A549 (cell line): ENCODE measurements around the gene TESK2. TPM values are rescaled to one million over a fixed set of nuclear protein-coding genes. Genes with fewer than 3 reads are reported as not detected.
"Not testable (repeated sequence)": the region's sequence is repeated elsewhere in the genome, so short reads cannot be mapped to it uniquely, and the experiment has no call there.

Source experiments
- ATAC-seq, 2 experiments: fragments of 200-7000 bp in 1 of 2; fragments of >200 bp in 1 of 2; cut with Nextera tagmentation in 1 of 2; cut with Tn5 transposase in 1 of 2; 3 replicates each; pipeline versions ENCODE4 v1.8.0 to v1.9.1; 2018 to 2020; ENCODE audit warnings: mild to moderate bottlenecking in 1 of 2, moderate library complexity in 1 of 2
- CTCF ChIA-PET: fragments of 300-600 bp; sonication (Branson Sonifier 250); formaldehyde crosslinking; extraction: SDS; loops from one replicate; lab custom pipeline; 2021; ENCODE audit warnings: antibody characterized with exemption, inconsistent platforms; lab: Yijun Ruan, JAX
- POLR2A ChIA-PET: fragments of 350-600 bp; formaldehyde crosslinking; extraction: SDS; loops from one replicate; lab custom pipeline; 2021; ENCODE audit warnings: antibody characterized with exemption, inconsistent platforms; lab: Yijun Ruan, JAX
- DNase-seq, 2 experiments: peaks; one replicate each; pipeline versions ENCODE4 v3.0.0 to v3.0.0-alpha.2; 2011 to 2016; ENCODE audit warnings: low read depth in 1 of 2, low spot score in 1 of 2
- FAIRE-seq: peaks from 2 replicates; lab custom pipeline; 2011; peaks lifted over from hg19 to GRCh38; lab: Jason Lieb, UNC
- H3K27ac ChIP-seq, 2 experiments: fragments of >200 bp; sonication (Bioruptor Twin); formaldehyde crosslinking; 3 replicates each; pipeline ENCODE4 v1.5.1; 2016 to 2017
- H3K4me1 ChIP-seq: fragments of >200 bp; sonication (Bioruptor Twin); formaldehyde crosslinking; 3 replicates; pipeline ENCODE4 v1.6.1; 2016
- H3K4me2 ChIP-seq: fragments of >200 bp; sonication (Bioruptor Twin); formaldehyde crosslinking; 3 replicates; pipeline ENCODE4 v1.6.1; 2016
- H3K4me3 ChIP-seq: fragments of >200 bp; sonication (Bioruptor Twin); formaldehyde crosslinking; 3 replicates; pipeline ENCODE4 v1.5.1; 2016
- H3K9me3 ChIP-seq: fragments of >200 bp; sonication (Bioruptor Twin); formaldehyde crosslinking; 3 replicates; pipeline ENCODE4 v1.6.1; 2016
- CHD4 ChIP-seq: fragments of 200-600 bp; sonication (generic); IDR thresholded peaks from 2 replicates; pipeline ENCODE4 v1.6.1; 2016; ENCODE audit warnings: antibody characterized with exemption, mild to moderate bottlenecking, borderline replicate concordance
- EHF ChIP-seq: fragments of 250-450 bp; sonication (Bioruptor Pico); IDR thresholded peaks from 2 replicates; pipeline ENCODE4 v1.5.0; 2020; ENCODE audit warnings: mild to moderate bottlenecking
- EP300 ChIP-seq, 2 experiments: fragments of >200 bp; sonication (Bioruptor Twin); formaldehyde crosslinking; IDR thresholded peaks; 2 replicates in 1 of 2; 3 replicates in 1 of 2; pipeline ENCODE4 v1.6.1; 2016 to 2017
- FOSB ChIP-seq: fragments of 250-450 bp; sonication (Bioruptor Pico); IDR thresholded peaks from 2 replicates; pipeline ENCODE4 v1.5.0; 2020; ENCODE audit warnings: mild to moderate bottlenecking, moderate library complexity
- HOXB13 ChIP-seq: fragments of 250-450 bp; sonication (Bioruptor Pico); IDR thresholded peaks from 2 replicates; pipeline ENCODE4 v1.5.0; 2020; ENCODE audit warnings: low read depth, mild to moderate bottlenecking, moderate library complexity
- JUNB ChIP-seq: fragments of >200 bp; sonication (Bioruptor Twin); formaldehyde crosslinking; IDR thresholded peaks from 2 replicates; pipeline ENCODE4 v1.6.1; 2016
- MAFK ChIP-seq: fragments of 450-650 bp; IDR thresholded peaks from 2 replicates; pipeline ENCODE4 v1.6.1; 2014; ENCODE audit not compliant: partially characterized antibody
- MAZ ChIP-seq: fragments of 150-350 bp; IDR thresholded peaks from 2 replicates; pipeline ENCODE4 v1.6.1; 2014; ENCODE audit warnings: antibody characterized with exemption, low read depth, low read length, borderline replicate concordance
- MYC ChIP-seq: IDR thresholded peaks from 2 replicates; pipeline ENCODE4 v1.6.1; 2012; ENCODE audit warnings: mild to moderate bottlenecking, inconsistent platforms, low read length, improper control_type of control experiment, borderline replicate concordance
- NPAS2 ChIP-seq: fragments of 250-450 bp; sonication (Bioruptor Pico); IDR thresholded peaks from 2 replicates; pipeline ENCODE4 v1.8.0; 2022; ENCODE audit warnings: mild to moderate bottlenecking, moderate library complexity, borderline replicate concordance
- PHF8 ChIP-seq: fragments of 200-600 bp; sonication (generic); IDR thresholded peaks from 2 replicates; pipeline ENCODE4 v1.6.1; 2016; ENCODE audit warnings: low read depth, mild to moderate bottlenecking, antibody characterized with exemption, moderate library complexity, borderline replicate concordance
- RARB ChIP-seq: fragments of 250-450 bp; sonication (Bioruptor Pico); IDR thresholded peaks from 2 replicates; pipeline ENCODE4 v1.8.0; 2021; ENCODE audit warnings: mild to moderate bottlenecking, moderate library complexity
- RCOR1 ChIP-seq: fragments of 150-350 bp; IDR thresholded peaks from 2 replicates; pipeline ENCODE4 v1.6.1; 2014; ENCODE audit warnings: antibody characterized with exemption, low read length, low read depth
- RFX5 ChIP-seq: fragments of 450-650 bp; IDR thresholded peaks from 2 replicates; pipeline ENCODE4 v1.7.1; 2014; ENCODE audit warnings: antibody characterized with exemption, mild to moderate bottlenecking, moderate library complexity
- SMC3 ChIP-seq: fragments of >200 bp; sonication (Bioruptor Twin); formaldehyde crosslinking; IDR thresholded peaks from 3 replicates; pipeline ENCODE4 v1.6.1; 2018; ENCODE audit warnings: inconsistent platforms
- ZC3H11A ChIP-seq: fragments of 450-650 bp; IDR thresholded peaks from 2 replicates; pipeline ENCODE4 v1.6.1; 2014; ENCODE audit warnings: antibody characterized with exemption, mild to moderate bottlenecking
- ZSCAN20 ChIP-seq: fragments of 250-450 bp; sonication (Bioruptor Pico); IDR thresholded peaks from 2 replicates; pipeline ENCODE4 v1.8.0; 2022; ENCODE audit warnings: mild to moderate bottlenecking, moderate library complexity
- WGBS: methylation state at CpG from one replicate; pipeline ENCODE4 v1.1.6; 2017; ENCODE audit errors: missing lambda C conversion rate; 5-methylcytosine and 5-hydroxymethylcytosine counted together
- polyA plus RNA-seq, 4 experiments: library from polyadenylated mRNA; depleted of rRNA in 3 of 4; stranded (reverse); fragments of >200 nt; fragmentation: RNase III in 1 of 4; extraction: RNeasy Plus Mini Kit Qiagen cat#74134 plus additional on column Dnase treatment in 1 of 4; gene quantifications; 2 replicates in 3 of 4; 3 replicates in 1 of 4; pipeline ENCODE4 v1.2.3, GENCODE V29; 2011 to 2017
- TF ChIP-seq, protein P1 (sequence below): fragments of >200 bp; sonication (Bioruptor Twin); formaldehyde crosslinking; IDR thresholded peaks from 3 replicates; pipeline ENCODE4 v1.5.1; 2016
- TF ChIP-seq, protein P2 (sequence below): IDR thresholded peaks from 2 replicates; pipeline ENCODE4 v1.6.1; 2012
- TF ChIP-seq, protein P3 (sequence below): fragments of 250-450 bp; sonication (Bioruptor Pico); IDR thresholded peaks from 2 replicates; pipeline ENCODE4 v1.5.0; 2021; ENCODE audit warnings: mild to moderate bottlenecking, moderate library complexity, borderline replicate concordance
- TF ChIP-seq, protein P4 (sequence below): fragments of >200 bp; sonication (Bioruptor Twin); formaldehyde crosslinking; IDR thresholded peaks from 2 replicates; pipeline ENCODE4 v1.6.1; 2016
- TF ChIP-seq, protein P5 (sequence below): fragments of 150-350 bp; IDR thresholded peaks from 2 replicates; pipeline ENCODE4 v1.6.1; 2014; ENCODE audit warnings: low read depth, mild to moderate bottlenecking, low read length

The TESK2 gene
- polyA plus RNA-seq, 2 of the 4 experiments (the other 2 are of a cell fraction) = 0.22 to 0.48 TPM

DNA sequence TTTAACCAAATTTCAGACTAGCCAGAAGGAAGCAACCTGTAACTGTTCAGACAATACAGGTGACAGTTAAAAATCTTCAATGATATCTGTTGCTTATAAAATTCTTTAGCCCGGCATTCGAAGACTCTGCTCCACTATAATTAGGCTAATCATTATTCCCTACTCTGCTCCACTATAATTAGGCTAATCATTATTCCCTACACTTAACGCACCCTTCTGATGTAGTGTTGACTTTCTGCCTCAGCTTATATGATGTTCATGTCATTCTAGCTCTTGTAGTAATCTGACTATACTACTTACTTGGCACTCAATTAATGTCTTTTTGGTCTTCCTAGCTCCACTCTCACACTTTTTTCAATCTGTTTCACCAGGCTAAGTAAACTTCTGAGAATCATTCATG, 13.3 kb downstream of the TESK2 start:
- ATAC-seq (no peak), DNase-seq (no peak), FAIRE-seq (no peak)
- 94% methylated on average over 3 of the region's 3 CpGs for whole genome bisulfite sequencing
- ChIA-PET POLR2A (no interaction called here), CTCF (no interaction called here)
- TF ChIP-seq, protein P1, sequence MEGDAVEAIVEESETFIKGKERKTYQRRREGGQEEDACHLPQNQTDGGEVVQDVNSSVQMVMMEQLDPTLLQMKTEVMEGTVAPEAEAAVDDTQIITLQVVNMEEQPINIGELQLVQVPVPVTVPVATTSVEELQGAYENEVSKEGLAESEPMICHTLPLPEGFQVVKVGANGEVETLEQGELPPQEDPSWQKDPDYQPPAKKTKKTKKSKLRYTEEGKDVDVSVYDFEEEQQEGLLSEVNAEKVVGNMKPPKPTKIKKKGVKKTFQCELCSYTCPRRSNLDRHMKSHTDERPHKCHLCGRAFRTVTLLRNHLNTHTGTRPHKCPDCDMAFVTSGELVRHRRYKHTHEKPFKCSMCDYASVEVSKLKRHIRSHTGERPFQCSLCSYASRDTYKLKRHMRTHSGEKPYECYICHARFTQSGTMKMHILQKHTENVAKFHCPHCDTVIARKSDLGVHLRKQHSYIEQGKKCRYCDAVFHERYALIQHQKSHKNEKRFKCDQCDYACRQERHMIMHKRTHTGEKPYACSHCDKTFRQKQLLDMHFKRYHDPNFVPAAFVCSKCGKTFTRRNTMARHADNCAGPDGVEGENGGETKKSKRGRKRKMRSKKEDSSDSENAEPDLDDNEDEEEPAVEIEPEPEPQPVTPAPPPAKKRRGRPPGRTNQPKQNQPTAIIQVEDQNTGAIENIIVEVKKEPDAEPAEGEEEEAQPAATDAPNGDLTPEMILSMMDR = no peak
- TF ChIP-seq MAFK (no peak), CHD4 (no peak)
- H3K9me3 ChIP-seq = no peaks in the 10 kb centered on the region
- no peak overlapping the region for H3K27ac ChIP-seq
- no peak overlapping the region for H3K4me3 ChIP-seq
- H3K4me1 ChIP-seq = no peaks in the 10 kb centered on the region
- no peak overlapping the region for H3K4me2 ChIP-seq

DNA sequence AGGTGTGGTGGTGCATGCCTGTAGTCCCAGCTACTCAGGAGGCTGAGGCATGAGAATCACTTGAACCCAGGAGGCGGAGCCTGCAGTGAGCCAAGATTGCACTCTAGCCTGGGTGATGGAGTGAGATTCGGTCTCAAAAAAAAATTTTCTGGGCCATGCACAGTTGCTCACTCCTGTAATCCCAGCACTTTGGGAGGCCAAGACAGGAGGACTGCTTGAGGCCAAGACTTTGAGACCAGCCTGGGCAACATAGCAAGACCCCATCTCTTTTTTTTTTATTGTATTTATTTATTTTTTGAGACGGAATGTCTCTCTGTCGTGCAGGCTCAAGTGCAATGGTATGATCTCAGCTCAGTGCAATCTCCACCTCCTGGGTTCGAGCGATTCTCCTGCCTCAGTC, 16.8 kb downstream of the TESK2 start:
- H3K4me1 ChIP-seq, POLR2A ChIA-PET, CTCF ChIA-PET, H3K4me3 ChIP-seq, H3K9me3 ChIP-seq, ATAC-seq, FAIRE-seq, H3K27ac ChIP-seq, H3K4me2 ChIP-seq, DNase-seq: not testable (repeated sequence)
- WGBS = 81% methylated on average over 6 of the region's 6 CpGs

DNA sequence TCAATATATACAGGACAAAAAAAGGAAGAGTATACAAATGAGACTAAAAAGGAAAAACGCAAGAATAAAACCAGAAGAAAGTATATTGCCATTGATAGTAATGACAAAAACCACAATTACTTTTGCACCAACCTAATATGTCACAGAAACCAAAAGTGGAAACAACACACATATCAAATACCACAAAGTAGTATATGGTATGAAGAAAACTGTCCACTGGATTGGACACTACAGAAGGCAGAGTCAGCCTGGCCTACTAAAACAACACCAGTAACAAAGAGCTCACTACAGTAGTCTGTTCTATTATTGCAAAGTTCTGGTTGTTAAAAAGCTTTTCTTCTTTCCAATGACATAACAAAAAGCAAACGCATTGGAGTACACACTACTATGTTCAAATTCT, 17.7 kb downstream of the TESK2 start:
- DNase-seq (no peak), ATAC-seq (no peak)
- no peak for TF ChIP-seq JUNB
- no peak for TF ChIP-seq RCOR1
- TF ChIP-seq, protein P2, sequence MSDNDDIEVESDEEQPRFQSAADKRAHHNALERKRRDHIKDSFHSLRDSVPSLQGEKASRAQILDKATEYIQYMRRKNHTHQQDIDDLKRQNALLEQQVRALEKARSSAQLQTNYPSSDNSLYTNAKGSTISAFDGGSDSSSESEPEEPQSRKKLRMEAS = no peak
- no peak for TF ChIP-seq RARB (CRISPR knock-in tag)
- no peak for TF ChIP-seq HOXB13 (CRISPR knock-in tag)
- TF ChIP-seq NPAS2 (CRISPR knock-in tag) = no peak
- no peak for TF ChIP-seq MAFK
- TF ChIP-seq, protein P3, sequence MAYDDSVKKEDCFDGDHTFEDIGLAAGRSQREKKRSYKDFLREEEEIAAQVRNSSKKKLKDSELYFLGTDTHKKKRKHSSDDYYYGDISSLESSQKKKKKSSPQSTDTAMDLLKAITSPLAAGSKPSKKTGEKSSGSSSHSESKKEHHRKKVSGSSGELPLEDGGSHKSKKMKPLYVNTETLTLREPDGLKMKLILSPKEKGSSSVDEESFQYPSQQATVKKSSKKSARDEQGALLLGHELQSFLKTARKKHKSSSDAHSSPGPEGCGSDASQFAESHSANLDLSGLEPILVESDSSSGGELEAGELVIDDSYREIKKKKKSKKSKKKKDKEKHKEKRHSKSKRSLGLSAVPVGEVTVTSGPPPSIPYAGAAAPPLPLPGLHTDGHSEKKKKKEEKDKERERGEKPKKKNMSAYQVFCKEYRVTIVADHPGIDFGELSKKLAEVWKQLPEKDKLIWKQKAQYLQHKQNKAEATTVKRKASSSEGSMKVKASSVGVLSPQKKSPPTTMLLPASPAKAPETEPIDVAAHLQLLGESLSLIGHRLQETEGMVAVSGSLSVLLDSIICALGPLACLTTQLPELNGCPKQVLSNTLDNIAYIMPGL (CRISPR knock-in tag) = no peak
- TF ChIP-seq MAZ = no peak
- no peak for TF ChIP-seq CHD4
- TF ChIP-seq SMC3 = no peak
- TF ChIP-seq, protein P4, sequence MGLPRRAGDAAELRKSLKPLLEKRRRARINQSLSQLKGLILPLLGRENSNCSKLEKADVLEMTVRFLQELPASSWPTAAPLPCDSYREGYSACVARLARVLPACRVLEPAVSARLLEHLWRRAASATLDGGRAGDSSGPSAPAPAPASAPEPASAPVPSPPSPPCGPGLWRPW = no peak
- no peak for TF ChIP-seq PHF8
- no peak for TF ChIP-seq EHF (CRISPR knock-in tag)
- TF ChIP-seq, all 56 proteins: peak for 0
- Histone ChIP-seq H3K27ac (no peak overlapping the region), H3K9me3 (no peaks in the 10 kb centered on the region), H3K4me2 (no peak overlapping the region), H3K4me3 (no peak overlapping the region), H3K4me1 (no peaks in the 10 kb centered on the region)
- FAIRE-seq = no peak
- ChIA-PET CTCF (interaction anchor here (0.6 to 1.3 kb wide), 2 partner anchors 9 to 19 kb away, joined by 3 to 5 read pairs; no protein-coding TSS in a partner anchor), POLR2A (interaction anchor here (0.6 kb wide), 1 partner anchor 170 kb away, joined by 6 read pairs; no protein-coding TSS in a partner anchor)
- 61% methylated on average over 2 of the region's 2 CpGs for WGBS

DNA sequence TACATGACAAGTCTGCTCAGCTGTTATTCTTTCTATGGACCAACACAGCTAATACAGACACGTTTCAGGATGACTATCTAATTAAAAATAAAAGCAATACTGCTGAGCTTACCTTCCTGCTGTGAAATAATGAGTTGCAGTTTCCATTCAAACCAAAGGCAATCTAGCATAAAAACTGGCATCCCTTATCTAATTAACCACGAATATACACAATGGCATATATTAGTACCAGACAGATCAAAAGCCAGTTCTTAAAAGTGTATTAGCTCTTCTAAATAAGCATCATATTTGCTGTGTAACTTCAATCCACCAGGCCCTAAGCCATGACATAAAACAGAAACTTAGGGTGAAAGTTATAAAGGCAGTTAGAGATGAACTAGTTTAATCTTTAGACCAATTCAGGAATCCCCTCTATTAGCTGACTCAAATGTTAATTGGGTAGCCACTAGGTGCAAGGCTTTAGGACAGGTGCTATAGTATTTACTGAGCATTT, 20.6 kb downstream of the TESK2 start:
- Histone ChIP-seq H3K4me3 (no peak overlapping the region), H3K4me2 (no peak overlapping the region), H3K27ac (no peak overlapping the region), H3K4me1 (no peaks in the 10 kb centered on the region), H3K9me3 (no peaks in the 10 kb centered on the region)
- 7% methylated on average over 2 of the region's 2 CpGs for WGBS
- FAIRE-seq = no peak
- POLR2A ChIA-PET = interaction anchor here (0.9 kb wide), 1 partner anchor 20 kb away, joined by 3 read pairs; the partner anchor contains the start of gene TESK2
- no peak for ATAC-seq
- CTCF ChIA-PET = interaction anchor here (0.6 to 1.0 kb wide), 2 partner anchors 214 to 670 kb away, joined by 3 read pairs; partner anchors contain the start of gene PLK3
- DNase-seq = no peak
- TF ChIP-seq, protein P5, sequence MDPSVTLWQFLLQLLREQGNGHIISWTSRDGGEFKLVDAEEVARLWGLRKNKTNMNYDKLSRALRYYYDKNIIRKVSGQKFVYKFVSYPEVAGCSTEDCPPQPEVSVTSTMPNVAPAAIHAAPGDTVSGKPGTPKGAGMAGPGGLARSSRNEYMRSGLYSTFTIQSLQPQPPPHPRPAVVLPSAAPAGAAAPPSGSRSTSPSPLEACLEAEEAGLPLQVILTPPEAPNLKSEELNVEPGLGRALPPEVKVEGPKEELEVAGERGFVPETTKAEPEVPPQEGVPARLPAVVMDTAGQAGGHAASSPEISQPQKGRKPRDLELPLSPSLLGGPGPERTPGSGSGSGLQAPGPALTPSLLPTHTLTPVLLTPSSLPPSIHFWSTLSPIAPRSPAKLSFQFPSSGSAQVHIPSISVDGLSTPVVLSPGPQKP = no peak
- TF ChIP-seq MYC (no peak), SMC3 (no peak), ZSCAN20 (CRISPR knock-in tag) (no peak), NPAS2 (CRISPR knock-in tag) (no peak), FOSB (no peak), EP300 (IDR thresholded peaks at IDR 0.05) (no peak), HOXB13 (CRISPR knock-in tag) (no peak), RFX5 (no peak), ZC3H11A (no peak)
- TF ChIP-seq, protein P1 = no peak
